ENCODE data around the gene MAPT. TPM values are rescaled to one million over a fixed set of nuclear protein-coding genes. Genes with fewer than 3 reads are reported as not detected.

MAPT gene
- total RNA-seq, 6 donors from 2014 or later = 2.1 to 3.7 (median 2.8) TPM

DNA sequence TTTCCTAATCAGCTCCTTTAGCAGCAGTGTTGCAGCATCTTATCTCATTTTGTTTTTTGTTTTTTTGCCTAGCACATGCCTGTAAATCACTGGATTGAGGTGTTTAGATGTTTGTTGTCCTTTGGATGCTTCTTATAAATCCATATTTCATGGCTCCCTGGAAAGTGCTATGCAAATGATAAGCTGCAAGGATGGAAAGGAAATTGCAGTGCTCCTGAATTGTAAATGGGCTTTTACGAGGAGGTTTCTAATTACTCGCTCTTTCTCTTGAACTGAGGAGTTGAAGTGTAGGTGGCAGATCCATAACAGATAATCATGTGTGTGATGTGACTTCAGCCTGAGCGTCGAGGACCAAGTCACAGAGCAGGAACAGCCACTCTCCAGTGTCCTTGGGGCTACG, 45.0 kb downstream of the MAPT start:
- ATAC-seq (ENCODE audit: low FRiP score in 2 of 2) = no peak
- Histone ChIP-seq H3K4me1 (peaks cover 0 to 6% (median 1%) of the 10 kb centered on the region in 4 donors), H3K36me3 (no peaks in the 10 kb centered on the region), H3K27ac (no peak overlapping the region), H3K9me3 (no peaks in the 10 kb centered on the region), H3K27me3 (no peaks in the 10 kb centered on the region), H3K4me3 (no peak overlapping the region)
- TF ChIP-seq POLR2AphosphoS5 (IDR thresholded peaks at IDR 0.05) (no peak), EP300 (IDR thresholded peaks at IDR 0.05) (no peak), POLR2A (IDR thresholded peaks at IDR 0.05) (no peak)
- TF ChIP-seq, protein P1, sequence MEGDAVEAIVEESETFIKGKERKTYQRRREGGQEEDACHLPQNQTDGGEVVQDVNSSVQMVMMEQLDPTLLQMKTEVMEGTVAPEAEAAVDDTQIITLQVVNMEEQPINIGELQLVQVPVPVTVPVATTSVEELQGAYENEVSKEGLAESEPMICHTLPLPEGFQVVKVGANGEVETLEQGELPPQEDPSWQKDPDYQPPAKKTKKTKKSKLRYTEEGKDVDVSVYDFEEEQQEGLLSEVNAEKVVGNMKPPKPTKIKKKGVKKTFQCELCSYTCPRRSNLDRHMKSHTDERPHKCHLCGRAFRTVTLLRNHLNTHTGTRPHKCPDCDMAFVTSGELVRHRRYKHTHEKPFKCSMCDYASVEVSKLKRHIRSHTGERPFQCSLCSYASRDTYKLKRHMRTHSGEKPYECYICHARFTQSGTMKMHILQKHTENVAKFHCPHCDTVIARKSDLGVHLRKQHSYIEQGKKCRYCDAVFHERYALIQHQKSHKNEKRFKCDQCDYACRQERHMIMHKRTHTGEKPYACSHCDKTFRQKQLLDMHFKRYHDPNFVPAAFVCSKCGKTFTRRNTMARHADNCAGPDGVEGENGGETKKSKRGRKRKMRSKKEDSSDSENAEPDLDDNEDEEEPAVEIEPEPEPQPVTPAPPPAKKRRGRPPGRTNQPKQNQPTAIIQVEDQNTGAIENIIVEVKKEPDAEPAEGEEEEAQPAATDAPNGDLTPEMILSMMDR (IDR thresholded peaks at IDR 0.05) = no peak
- 70 to 72% methylated on average over 5 of the region's 5 CpGs for WGBS, 2 donors
- no peak for DNase-seq

DNA sequence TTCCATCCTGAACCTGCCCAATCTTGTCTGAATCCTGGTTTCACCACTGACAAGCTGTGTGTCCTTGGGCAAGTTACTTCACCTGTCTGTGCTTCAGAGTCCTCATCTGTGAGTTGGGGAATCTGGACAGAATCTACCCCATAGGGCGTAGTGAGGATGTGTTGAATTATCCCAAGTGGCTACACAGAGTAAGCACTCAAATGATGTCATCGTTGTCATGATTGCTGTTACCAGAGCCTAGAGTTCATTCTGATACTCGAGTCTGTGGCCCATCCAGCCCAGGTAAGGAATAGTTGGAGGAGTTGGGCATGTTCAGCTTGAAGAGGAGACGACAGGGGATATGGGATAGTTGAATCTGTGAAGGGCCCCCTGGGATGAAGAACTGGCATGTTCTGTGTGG, 45.9 kb downstream of the MAPT start:
- peaks cover 0 to 6% (median 1%) of the 10 kb centered on the region in 4 donors for H3K4me1 ChIP-seq
- no peak for TF ChIP-seq POLR2A (IDR thresholded peaks at IDR 0.05)
- TF ChIP-seq POLR2AphosphoS5 (IDR thresholded peaks at IDR 0.05) = no peak
- TF ChIP-seq EP300 (IDR thresholded peaks at IDR 0.05) = no peak
- TF ChIP-seq, protein P1 (IDR thresholded peaks at IDR 0.05) = no peak
- 60 to 80% methylated on average over 3 to 4 of the region's 4 CpGs for WGBS, 2 donors
- no peaks in the 10 kb centered on the region for H3K36me3 ChIP-seq
- no peaks in the 10 kb centered on the region for H3K27me3 ChIP-seq
- no peaks in the 10 kb centered on the region for H3K9me3 ChIP-seq
- DNase-seq (no peak), ATAC-seq (ENCODE audit: low FRiP score in 2 of 2) (no peak)
- no peak overlapping the region for H3K4me3 ChIP-seq
- peak overlapping the region in 2 of 4 donors; percentile 59 to 69 for H3K27ac ChIP-seq

DNA sequence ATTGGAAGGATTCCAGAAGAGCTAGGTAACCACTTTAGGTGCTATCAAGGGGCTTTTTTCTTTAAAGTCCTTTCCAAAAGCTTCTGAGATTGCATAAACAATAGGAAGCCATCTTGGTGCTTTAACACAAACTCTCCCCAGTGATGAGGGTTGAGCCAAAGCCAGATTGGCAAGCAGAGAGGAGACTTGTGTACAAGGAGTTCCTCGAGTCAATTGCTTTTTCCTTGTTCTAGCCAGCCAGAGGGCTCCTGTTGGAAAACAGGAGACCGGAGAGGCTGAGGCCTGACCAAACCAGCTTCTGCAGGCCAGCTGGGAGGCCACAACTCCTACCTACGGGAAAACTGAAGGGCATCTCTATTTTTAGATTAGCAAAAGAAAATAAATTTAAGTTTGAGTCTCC, 46.5 kb downstream of the MAPT start:
- ATAC-seq (ENCODE audit: low FRiP score in 2 of 2) = peak in 1 of 2 donors; percentile 35
- Histone ChIP-seq H3K27ac (peak overlapping the region in 2 of 4 donors; percentile 59 to 69), H3K4me1 (peaks cover 0 to 6% (median 1%) of the 10 kb centered on the region in 4 donors), H3K4me3 (no peak overlapping the region), H3K36me3 (no peaks in the 10 kb centered on the region), H3K9me3 (no peaks in the 10 kb centered on the region), H3K27me3 (no peaks in the 10 kb centered on the region)
- DNase-seq = peak in 1 of 2 donors; percentile 81
- TF ChIP-seq POLR2AphosphoS5 (IDR thresholded peaks at IDR 0.05) (no peak), POLR2A (IDR thresholded peaks at IDR 0.05) (no peak), EP300 (IDR thresholded peaks at IDR 0.05) (no peak)
- TF ChIP-seq, protein P1 (IDR thresholded peaks at IDR 0.05) = no peak
- WGBS, 2 donors = 46 to 57% methylated on average over 3 of the region's 3 CpGs

DNA sequence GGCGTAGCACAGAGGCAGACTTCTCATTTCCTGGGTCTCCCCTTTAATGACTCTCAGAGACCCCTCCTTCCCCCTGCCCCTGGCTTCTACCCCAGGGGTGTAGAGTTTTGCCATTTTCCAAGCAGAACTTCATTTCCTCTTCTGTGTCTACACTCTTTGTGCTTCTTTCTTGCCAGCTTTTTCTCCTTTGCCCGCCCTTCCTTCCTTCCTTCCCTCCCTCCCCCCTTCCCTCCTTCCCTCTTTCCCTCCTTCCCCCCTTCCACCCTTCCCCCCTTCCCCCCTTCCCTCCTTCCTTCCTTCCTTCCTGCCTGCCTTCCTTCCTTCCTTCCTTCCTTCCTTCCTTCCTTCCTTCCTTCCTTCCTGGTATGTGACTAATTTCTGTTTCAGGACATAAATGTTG, 47.0 kb downstream of the MAPT start:
- Histone ChIP-seq H3K4me1 (peaks cover 0 to 6% (median 1%) of the 10 kb centered on the region in 4 donors), H3K36me3 (no peaks in the 10 kb centered on the region), H3K4me3 (no peak overlapping the region), H3K27me3 (no peaks in the 10 kb centered on the region), H3K9me3 (no peaks in the 10 kb centered on the region), H3K27ac (peak overlapping the region in 2 of 4 donors; percentile 59 to 69)
- ATAC-seq (ENCODE audit: low FRiP score in 2 of 2) (no peak), DNase-seq (no peak)
- WGBS, 2 donors = 43 to 73% methylated on average over 2 of the region's 2 CpGs
- TF ChIP-seq POLR2A (IDR thresholded peaks at IDR 0.05) = no peak
- TF ChIP-seq, protein P1 (IDR thresholded peaks at IDR 0.05) = no peak
- no peak for TF ChIP-seq POLR2AphosphoS5 (IDR thresholded peaks at IDR 0.05)

- Histone ChIP-seq H3K27ac (no peak overlapping the region), H3K4me1 (peaks cover 0 to 9% (median 1%) of the 10 kb centered on the region in 4 donors), H3K36me3 (no peaks in the 10 kb centered on the region), H3K4me3 (no peak overlapping the region), H3K9me3 (no peaks in the 10 kb centered on the region), H3K27me3 (no peaks in the 10 kb centered on the region)
- TF ChIP-seq POLR2A (IDR thresholded peaks at IDR 0.05) = no peak
- TF ChIP-seq POLR2AphosphoS5 (IDR thresholded peaks at IDR 0.05) = no peak
- TF ChIP-seq, protein P1 (IDR thresholded peaks at IDR 0.05) = no peak
- TF ChIP-seq EP300 (IDR thresholded peaks at IDR 0.05) = no peak
- WGBS, 2 donors = 50 to 63% methylated on average over 11 of the region's 11 CpGs
- ATAC-seq (ENCODE audit: low FRiP score in 2 of 2) = peak in 1 of 2 donors; percentile 38
- DNase-seq = peak in 1 of 2 donors; percentile 32
Observed at GRCh38 chr17:45942284-45942683, 47.9 kb downstream of the MAPT start.
